ENCODE measurements around the gene WIZ. TPM values are rescaled to one million over a fixed set of nuclear protein-coding genes. Genes with fewer than 3 reads are reported as not detected.
"Not testable (repeated sequence)": the region's sequence is repeated elsewhere in the genome, so short reads cannot be mapped to it uniquely, and the experiment has no call there.

Gene WIZ, protein sequence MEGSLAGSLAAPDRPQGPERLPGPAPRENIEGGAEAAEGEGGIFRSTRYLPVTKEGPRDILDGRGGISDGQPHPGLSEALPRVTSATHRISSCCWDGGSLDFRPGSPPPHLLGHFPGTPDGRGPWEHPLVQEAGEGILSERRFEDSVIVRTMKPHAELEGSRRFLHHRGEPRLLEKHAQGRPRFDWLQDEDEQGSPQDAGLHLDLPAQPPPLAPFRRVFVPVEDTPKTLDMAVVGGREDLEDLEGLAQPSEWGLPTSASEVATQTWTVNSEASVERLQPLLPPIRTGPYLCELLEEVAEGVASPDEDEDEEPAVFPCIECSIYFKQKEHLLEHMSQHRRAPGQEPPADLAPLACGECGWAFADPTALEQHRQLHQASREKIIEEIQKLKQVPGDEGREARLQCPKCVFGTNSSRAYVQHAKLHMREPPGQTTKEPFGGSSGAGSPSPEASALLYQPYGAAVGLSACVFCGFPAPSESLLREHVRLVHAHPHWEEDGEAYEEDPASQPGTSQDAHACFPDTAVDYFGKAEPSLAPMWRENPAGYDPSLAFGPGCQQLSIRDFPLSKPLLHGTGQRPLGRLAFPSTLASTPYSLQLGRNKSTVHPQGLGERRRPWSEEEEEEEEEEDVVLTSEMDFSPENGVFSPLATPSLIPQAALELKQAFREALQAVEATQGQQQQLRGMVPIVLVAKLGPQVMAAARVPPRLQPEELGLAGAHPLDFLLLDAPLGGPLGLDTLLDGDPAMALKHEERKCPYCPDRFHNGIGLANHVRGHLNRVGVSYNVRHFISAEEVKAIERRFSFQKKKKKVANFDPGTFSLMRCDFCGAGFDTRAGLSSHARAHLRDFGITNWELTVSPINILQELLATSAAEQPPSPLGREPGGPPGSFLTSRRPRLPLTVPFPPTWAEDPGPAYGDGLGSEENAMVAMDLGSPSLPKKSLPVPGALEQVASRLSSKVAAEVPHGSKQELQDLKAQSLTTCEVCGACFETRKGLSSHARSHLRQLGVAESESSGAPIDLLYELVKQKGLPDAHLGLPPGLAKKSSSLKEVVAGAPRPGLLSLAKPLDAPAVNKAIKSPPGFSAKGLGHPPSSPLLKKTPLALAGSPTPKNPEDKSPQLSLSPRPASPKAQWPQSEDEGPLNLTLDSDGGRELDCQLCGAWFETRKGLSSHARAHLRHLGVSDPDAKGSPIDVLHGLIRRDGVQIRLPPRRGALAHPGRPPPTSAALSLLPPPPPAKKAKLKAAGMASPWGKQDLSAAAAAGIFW (N-terminal part only)
- 42.3 TPM for total RNA-seq

DNA sequence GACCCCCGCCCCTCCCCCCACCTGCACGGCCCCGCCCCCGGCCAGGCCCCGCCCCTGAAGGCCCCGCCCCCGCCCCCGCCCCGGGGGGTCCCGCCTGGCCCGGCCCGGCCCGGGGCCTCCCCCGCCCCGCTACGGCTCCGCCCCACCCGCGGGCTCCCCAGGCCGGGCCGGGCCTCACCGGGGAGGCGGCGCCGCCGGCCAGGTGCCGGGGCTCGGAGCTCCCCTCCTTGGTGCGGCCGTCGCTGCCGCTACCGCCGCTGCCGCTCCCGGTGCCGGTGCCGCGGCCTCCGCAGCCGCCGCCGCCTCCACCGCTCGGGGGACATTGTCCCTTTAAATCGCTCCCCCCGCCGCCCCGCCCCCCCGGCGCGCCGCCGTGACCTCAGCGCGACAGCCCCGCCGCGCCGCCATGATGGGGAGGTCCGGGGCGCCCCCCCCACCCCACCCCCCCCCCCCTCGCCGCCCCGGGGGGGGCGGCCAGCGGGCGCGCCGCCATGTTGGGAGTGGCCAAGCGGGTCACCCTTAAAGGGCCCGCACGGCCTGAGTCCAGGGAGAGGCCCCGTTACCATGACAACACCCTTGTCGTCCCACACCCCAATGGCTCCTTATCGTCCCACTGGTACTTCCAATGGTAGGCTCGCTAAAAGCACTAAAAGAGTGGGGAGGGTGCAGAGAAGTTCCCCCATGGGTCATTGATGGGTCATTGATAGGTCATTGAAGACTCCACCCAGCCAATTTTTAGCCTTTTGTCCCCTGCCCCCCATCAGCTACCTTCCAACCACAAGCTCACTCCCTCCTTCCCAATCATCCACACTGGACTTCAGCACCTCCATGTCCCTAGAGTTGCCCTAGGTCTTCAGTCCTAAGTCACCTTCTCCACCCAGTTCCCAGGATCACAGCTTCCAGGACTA is at the start of gene WIZ:
TSS of gene WIZ (minus strand) at position 337 of the 908 bp plus-strand sequence. CDS start 1,649 bp downstream, outside the sequence.
- peak; percentile 89 for DNase-seq (ENCODE audit: low spot score)

DNA sequence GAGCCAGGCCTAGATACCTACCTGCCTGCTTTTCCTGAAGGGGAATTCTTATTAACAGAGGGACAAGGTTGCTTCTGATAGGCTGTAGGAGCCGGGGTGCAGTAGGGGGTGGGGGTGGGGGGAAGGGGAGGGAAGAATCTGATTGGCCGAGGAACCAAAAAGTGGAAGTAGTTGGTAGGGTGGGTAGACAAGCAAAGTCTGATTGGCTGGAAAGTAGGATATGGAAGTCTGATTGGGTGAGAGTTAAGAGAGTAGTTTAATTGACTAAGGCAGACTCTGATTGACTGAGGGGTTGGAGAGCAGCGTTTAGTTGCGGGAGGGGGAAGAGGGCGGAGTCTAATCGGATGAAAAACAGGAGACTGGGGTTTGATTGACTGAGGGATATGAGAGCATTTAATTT is 49.2 kb upstream of the WIZ start:
- DNase-seq (ENCODE audit: low spot score) = no peak

DNA sequence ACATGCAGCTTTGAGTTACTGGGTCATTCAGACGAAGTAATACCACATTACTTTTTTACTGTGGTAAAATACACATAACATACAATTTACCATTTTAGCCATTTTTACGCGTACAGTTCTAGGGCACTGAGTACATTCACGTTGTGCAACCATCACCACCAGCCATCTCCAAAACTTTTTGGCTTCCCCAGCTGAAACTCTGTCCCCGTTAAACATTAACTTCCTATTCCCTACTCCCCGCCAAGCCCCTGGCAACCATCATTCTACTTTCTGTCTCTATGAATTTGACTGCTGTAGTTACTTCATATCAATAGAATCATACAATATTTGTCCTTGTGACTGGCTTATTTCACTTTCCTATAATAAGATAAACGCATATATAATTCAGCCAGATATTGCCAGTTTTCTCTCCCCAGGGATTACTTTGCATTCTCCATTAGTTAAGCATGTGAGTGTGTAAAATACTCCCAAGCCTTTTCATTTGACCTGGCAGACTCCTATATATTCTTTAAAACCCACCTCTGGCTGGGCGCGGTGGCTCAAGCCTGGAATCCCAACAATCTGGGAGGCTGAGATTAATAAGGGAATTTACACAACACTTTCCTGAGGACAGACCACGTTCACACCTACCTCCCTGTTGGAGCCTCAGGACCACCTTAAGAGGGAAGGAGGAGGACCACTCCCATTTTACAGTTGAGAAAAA is 48.6 kb upstream of the WIZ start:
- DNase-seq (ENCODE audit: low spot score) = no peak

DNA sequence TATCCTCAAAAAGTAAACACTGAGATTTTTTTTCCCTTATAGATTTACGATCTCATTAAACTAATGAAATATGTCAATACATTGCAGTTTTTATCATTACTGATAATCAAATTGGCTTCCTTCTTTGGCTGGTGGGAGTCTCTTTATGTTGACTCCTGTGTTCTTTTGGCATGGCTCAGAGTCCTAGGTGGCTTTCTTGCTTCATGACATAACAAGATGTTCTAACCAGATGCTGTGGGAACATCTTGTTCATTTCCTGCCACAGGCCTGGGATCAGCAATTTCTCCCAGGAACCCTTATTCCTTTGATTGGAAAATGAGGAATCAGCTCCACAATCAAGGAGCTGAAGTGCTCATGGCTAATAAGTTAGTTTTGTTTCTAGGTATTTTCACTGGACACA is 45.4 kb upstream of the WIZ start:
- DNase-seq (ENCODE audit: low spot score) = no peak

DNA sequence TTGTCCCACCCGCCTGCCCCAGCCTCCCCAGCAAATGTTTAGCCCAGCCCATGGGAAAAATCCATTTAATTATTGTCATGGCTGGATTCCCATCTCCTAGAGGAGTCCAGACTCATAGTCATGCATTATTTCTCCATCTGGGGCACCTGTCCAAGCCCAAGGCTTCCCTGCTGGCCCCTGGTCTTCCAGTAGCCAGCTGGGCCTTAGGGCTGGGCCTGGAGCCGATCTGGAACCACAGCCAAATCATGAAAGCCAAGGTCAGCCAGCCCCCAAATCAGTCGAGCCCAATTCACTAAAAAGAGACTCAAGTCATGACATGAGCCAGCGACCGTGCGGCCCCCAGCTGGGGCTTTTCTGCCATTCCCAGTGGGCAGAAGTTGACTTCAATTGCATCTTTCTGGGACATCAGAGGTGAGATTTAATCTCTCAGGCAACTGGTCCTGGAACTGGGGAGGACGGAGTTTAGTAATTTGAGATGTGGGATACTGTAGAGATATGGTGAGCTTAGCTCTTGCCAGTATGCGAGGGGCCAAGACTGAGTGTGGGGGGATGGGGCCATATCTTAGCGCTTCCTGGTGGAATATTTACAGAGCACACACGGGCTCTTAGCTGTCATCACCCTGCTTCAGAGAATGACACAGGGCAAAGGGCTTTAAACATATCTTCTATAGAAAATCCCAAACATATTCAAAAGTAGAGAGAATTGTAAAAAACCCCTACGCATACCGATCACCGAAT is 38.9 kb upstream of the WIZ start:
- no peak for DNase-seq (ENCODE audit: low spot score)

GRCh38 chr19:15487038-15487437 is 37.3 kb upstream of the WIZ start:
- no peak for DNase-seq (ENCODE audit: low spot score)

DNA sequence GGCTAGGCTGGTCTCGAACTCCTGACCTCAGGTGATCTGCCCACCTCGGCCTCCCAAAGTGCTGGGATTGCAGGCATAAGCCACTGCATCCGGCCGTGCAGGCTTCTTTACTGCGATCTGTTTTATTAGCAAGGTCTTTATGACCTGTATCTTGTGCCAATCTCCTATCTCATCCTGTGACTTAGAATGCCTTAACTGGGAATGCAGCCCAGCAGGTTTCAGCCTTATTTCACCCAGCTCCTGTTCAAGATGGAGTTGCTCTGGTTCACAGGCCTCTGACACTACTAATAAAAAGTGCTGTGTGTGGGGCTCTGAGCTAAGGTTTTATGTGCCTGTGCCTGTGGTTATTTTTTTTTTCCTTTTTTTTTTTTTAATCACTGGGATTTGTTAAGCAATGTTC is 36.0 kb upstream of the WIZ start:
- not testable (repeated sequence) for DNase-seq (ENCODE audit: low spot score)

DNA sequence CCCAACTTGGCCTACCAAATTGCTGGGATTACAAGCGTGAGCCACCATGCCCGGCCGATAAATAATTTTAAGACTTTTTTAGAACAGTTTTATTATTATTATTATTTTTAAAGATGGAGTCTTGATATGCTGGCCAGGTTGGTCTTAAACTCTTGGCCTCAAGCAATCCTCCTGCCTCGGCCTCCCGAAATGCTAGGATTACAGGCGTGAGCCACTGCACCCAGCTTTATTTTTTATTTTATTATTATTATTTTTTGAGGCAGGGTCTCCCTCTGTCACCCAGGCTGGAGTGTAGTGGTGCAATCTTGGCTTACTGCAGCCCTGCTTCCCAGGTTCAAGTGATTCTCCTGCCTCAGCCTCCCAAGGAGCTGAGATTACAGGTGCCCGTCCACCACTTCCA is 31.2 kb upstream of the WIZ start:
- DNase-seq (ENCODE audit: low spot score) = not testable (repeated sequence)

GRCh38 chr19:15479391-15480345 is 29.9 kb upstream of the WIZ start, which contains the start of gene PGLYRP2:
TSS of gene PGLYRP2 (minus strand) at chr19:15479501. CDS start at chr19:15479371, 130 bp downstream.
- DNase-seq (ENCODE audit: low spot score) = peak; percentile 61

DNA sequence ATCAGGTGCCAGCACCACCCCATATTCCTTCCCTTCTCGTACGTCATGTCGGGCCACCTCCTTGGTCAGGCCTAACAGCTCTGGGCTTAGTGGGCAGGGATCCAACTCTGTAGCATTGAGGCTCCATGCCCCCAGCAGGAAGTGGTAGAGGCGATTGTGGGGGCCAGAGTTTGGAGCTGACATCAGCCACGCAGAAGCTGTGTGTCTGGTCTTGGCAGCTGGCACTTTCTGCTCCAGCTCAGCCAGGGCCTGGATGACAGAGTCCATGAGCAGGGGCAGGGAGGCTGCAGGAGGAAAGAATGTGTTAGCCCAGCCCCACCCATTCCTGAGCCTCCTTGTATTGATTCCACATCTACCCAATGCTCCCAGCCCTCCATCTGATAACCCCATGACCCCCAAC is 26.6 kb upstream of the WIZ start:
- no peak for DNase-seq (ENCODE audit: low spot score)

- no peak for DNase-seq (ENCODE audit: low spot score)
These were observed 25.9 kb upstream of the WIZ start for GRCh38 chr19:15475611-15476010.

GRCh38 chr19:15475169-15475568 is 25.4 kb upstream of the WIZ start:
- no peak for DNase-seq (ENCODE audit: low spot score)

- not testable (repeated sequence) for DNase-seq (ENCODE audit: low spot score)
These were observed 24.1 kb upstream of the WIZ start for GRCh38 chr19:15473821-15474220.

GRCh38 chr19:15471639-15472101 is 21.9 kb upstream of the WIZ start:
- no peak for DNase-seq (ENCODE audit: low spot score)

GRCh38 chr19:15469513-15470297 is 19.9 kb upstream of the WIZ start:
- DNase-seq (ENCODE audit: low spot score) = no peak

GRCh38 chr19:15468675-15469512 is 19.1 kb upstream of the WIZ start:
- DNase-seq (ENCODE audit: low spot score) = no peak
